Kidney (tissue), 14 donors: Measurements from ENCODE around the gene CLEC4F. TPM values are rescaled to one million over a fixed set of nuclear protein-coding genes. Genes with fewer than 3 reads are reported as not detected.

Source experiments
- DNase-seq, 5 donors: peaks; one replicate each; pipeline ENCODE4 v3.0.0-alpha.2; 2013 to 2020
- FAIRE-seq: peaks from 2 replicates; lab custom pipeline; 2012; peaks lifted over from hg19 to GRCh38; lab: Jason Lieb, UNC
- H3K27ac ChIP-seq, 2 donors: one replicate each; pipeline ENCODE4 v1.7.0; 2013; ENCODE audit warnings: low read depth in 2 of 2, low read length in 2 of 2, inconsistent platforms in 1 of 2
- H3K27me3 ChIP-seq: one replicate; pipeline ENCODE4 v1.7.1; 2013; ENCODE audit warnings: low read length, inconsistent platforms; ENCODE audit not compliant: control insufficient read depth, insufficient read depth
- H3K36me3 ChIP-seq, 3 donors: one replicate each; pipeline versions ENCODE4 v1.7.0 to v1.7.1; 2013; ENCODE audit warnings: low read length in 3 of 3, control low read depth in 1 of 3, inconsistent platforms in 1 of 3; ENCODE audit not compliant: insufficient read depth in 3 of 3, control insufficient read depth in 2 of 3
- H3K4me1 ChIP-seq, 3 donors: one replicate each; pipeline versions ENCODE4 v1.7.0 to v1.7.1; 2013; ENCODE audit warnings: low read length in 3 of 3, inconsistent platforms in 1 of 3, low read depth in 1 of 3; ENCODE audit not compliant: control insufficient read depth in 2 of 3, insufficient read depth in 2 of 3
- H3K4me3 ChIP-seq, 3 donors: one replicate each; pipeline versions ENCODE4 v1.7.0 to v1.8.1; 2013; ENCODE audit warnings: low read length in 3 of 3, control low read depth in 1 of 3, inconsistent platforms in 1 of 3
- H3K9ac ChIP-seq, 3 donors: one replicate each; pipeline versions ENCODE4 v1.7.0 to v1.7.1; 2013; ENCODE audit warnings: low read length in 3 of 3, control low read depth in 1 of 3, inconsistent platforms in 1 of 3
- H3K9me3 ChIP-seq, 3 donors: one replicate each; pipeline versions ENCODE4 v1.7.0 to v1.7.1; 2013; ENCODE audit warnings: low read length in 3 of 3, control low read depth in 1 of 3, inconsistent platforms in 1 of 3; ENCODE audit not compliant: control insufficient read depth in 2 of 3, insufficient read depth in 1 of 3
- intact Hi-C: fragments of 100-400 bp; cut with DNase I; formaldehyde crosslinking; loops from one replicate; pipeline ENCODE4 v1.11.1; 2022
- polyA plus RNA-seq: library from polyadenylated mRNA; stranded (reverse); fragments of 350-450 nt; fragmentation: Illumina TruSeq; extraction: RNeasy Lipid Tissue Mini Kit (QIAGEN cat#74804); gene quantifications from one replicate; pipeline ENCODE4 v1.2.3, GENCODE V29; 2014; ENCODE audit warnings: low read depth, low replicate concordance; ENCODE audit not compliant: insufficient read depth
- total RNA-seq: library from RNA; stranded (reverse); fragmentation: NEBNext Ultra II Directional; extraction: Animal tissue kit (Norgen Biotek cat#: 25700); gene quantifications from one replicate; pipeline ENCODE4 v1.2.1, GENCODE V29; 2021
- TF ChIP-seq, protein P1 (sequence below): IDR thresholded peaks from 3 replicates; pipeline ENCODE4 v1.5.1; 2012; ENCODE audit warnings: mild to moderate bottlenecking, moderate library complexity, borderline replicate concordance; ENCODE audit not compliant: insufficient read depth; ENCODE audit errors: extremely low read depth
- donor health status: control.
- donor health status: control.
- donor health status: control.
- donor health status: control.
- donor health status: control.
- donor health status: DM: yes; HTN: yes; CAD: no.
- donor health status: Normal renal cell carcinoma (clear cell type).

Gene CLEC4F
- total and polyA plus RNA-seq, 2 donors from 2014 or later: 0.72 TPM; not detected in 1

DNA sequence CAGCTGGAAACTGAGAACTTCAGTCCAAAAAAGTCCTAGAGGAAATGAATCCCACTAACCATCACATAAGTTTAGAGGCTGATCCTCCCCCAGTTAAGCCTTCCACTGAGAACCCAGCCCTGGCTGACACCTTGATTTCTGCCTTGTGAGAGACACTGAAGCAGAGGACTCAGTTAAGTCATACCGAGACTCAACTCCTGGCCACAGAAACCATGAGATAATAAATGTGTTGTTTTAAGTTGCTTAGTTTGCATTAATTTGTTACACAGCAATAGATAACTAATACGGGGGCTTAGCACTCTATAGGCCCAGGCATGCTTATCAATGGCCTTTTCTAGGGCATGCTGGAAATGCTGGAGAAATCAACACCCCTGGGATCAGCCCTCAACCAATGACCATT lies 49.0 kb downstream of the CLEC4F start:
- Histone ChIP-seq H3K36me3 (no peaks in the 10 kb centered on the region), H3K4me1 (peaks cover 0 to 7% (median 0%) of the 10 kb centered on the region in 3 donors), H3K27ac (no peak overlapping the region), H3K4me3 (no peak overlapping the region), H3K9ac (no peak overlapping the region), H3K9me3 (no peaks in the 10 kb centered on the region), H3K27me3 (peaks cover 7% of the 10 kb centered on the region)
- FAIRE-seq (no peak), DNase-seq (no peak)
- TF ChIP-seq, protein P1, sequence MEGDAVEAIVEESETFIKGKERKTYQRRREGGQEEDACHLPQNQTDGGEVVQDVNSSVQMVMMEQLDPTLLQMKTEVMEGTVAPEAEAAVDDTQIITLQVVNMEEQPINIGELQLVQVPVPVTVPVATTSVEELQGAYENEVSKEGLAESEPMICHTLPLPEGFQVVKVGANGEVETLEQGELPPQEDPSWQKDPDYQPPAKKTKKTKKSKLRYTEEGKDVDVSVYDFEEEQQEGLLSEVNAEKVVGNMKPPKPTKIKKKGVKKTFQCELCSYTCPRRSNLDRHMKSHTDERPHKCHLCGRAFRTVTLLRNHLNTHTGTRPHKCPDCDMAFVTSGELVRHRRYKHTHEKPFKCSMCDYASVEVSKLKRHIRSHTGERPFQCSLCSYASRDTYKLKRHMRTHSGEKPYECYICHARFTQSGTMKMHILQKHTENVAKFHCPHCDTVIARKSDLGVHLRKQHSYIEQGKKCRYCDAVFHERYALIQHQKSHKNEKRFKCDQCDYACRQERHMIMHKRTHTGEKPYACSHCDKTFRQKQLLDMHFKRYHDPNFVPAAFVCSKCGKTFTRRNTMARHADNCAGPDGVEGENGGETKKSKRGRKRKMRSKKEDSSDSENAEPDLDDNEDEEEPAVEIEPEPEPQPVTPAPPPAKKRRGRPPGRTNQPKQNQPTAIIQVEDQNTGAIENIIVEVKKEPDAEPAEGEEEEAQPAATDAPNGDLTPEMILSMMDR: no peak
- intact Hi-C loops: no loop called here

DNA sequence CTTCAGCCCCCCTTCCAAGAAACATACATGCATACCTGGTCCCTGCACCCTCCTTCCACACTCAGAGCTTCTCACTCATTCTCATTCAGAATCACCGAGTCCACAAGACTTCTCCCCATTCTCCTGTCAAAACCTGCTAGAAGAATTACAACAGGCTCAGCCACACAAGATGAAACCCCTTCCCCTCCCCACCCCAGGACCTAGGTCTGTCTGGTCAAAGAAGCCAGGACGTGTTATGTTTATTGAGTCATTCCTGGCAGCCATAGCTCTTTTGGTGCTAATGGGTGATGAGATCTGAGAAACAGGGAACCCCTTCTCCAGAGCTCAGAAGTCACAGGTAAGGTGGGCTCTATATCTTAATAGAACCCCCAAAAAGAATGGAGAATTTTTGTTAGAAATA lies 50.9 kb downstream of the CLEC4F start:
- intact Hi-C loops: no loop called here

DNA sequence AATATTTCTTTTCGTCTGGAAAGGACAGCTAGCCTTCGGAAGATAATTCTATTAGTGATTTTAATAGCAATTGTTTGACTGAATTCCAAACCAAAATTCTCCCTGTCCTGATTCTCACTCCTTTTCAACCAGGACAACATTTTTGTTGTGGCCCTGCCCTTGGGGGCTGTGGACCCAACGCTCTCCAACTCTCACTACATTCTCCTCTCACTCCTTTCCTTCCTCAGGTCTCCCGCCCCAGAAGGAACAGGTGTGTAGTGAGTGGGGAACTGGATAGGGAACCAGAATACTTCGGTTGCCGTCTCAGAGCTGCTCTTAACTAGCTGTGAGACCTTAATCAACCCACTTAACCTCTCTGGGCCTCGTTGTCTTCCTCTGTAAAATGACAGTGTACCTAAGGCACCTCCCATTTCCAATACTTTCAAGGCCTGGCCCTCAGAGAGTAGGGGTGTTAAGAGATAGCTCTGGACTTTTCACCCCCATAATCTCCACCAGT lies 51.8 kb downstream of the CLEC4F start:
- peaks cover 8% of the 10 kb centered on the region for H3K27me3 ChIP-seq
- peaks cover 0 to 7% (median 0%) of the 10 kb centered on the region in 3 donors for H3K4me1 ChIP-seq
- TF ChIP-seq, protein P1: no peak
- H3K27ac ChIP-seq: no peak overlapping the region
- H3K9me3 ChIP-seq: no peaks in the 10 kb centered on the region
- H3K4me3 ChIP-seq: no peak overlapping the region
- no peak for DNase-seq
- FAIRE-seq: no peak
- intact Hi-C loops: no loop called here
- no peak overlapping the region for H3K9ac ChIP-seq
- no peaks in the 10 kb centered on the region for H3K36me3 ChIP-seq

More for the DNA sequence above, 50.9 kb downstream of the CLEC4F start:
- DNase-seq (no peak), FAIRE-seq (no peak)
- Histone ChIP-seq H3K4me3 (no peak overlapping the region), H3K9ac (no peak overlapping the region), H3K27ac (no peak overlapping the region), H3K4me1 (peaks cover 0 to 7% (median 0%) of the 10 kb centered on the region in 3 donors), H3K36me3 (no peaks in the 10 kb centered on the region), H3K9me3 (no peaks in the 10 kb centered on the region), H3K27me3 (peaks cover 8% of the 10 kb centered on the region)
- TF ChIP-seq, protein P1: no peak
